Osteocyte (in vitro differentiated cells): ENCODE data around the gene EFL1. TPM values are rescaled to one million over a fixed set of nuclear protein-coding genes. Genes with fewer than 3 reads are reported as not detected.

Experiments
- DNase-seq: peaks from one replicate; pipeline ENCODE4 v3.0.0; 2021; ENCODE audit warnings: mixed read lengths; ENCODE audit not compliant: unreplicated experiment; ENCODE audit errors: extremely low spot score
- H3K27ac Mint-ChIP-seq: one replicate; pipeline ENCODE4 v1.8.0; 2021; ENCODE audit warnings: mild to moderate bottlenecking, mixed read lengths; ENCODE audit not compliant: unreplicated experiment
- H3K27me3 Mint-ChIP-seq: one replicate; pipeline ENCODE4 v1.8.0; 2021; ENCODE audit warnings: mixed read lengths; ENCODE audit not compliant: unreplicated experiment
- H3K36me3 Mint-ChIP-seq: one replicate; pipeline ENCODE4 v1.8.0; 2021; ENCODE audit warnings: mixed read lengths; ENCODE audit not compliant: unreplicated experiment
- H3K4me1 Mint-ChIP-seq: one replicate; pipeline ENCODE4 v1.8.0; 2021; ENCODE audit warnings: mixed read lengths; ENCODE audit not compliant: unreplicated experiment
- H3K4me3 Mint-ChIP-seq: one replicate; pipeline ENCODE4 v1.8.0; 2021; ENCODE audit warnings: mild to moderate bottlenecking, moderate library complexity, mixed read lengths; ENCODE audit not compliant: unreplicated experiment
- H3K9me3 Mint-ChIP-seq: one replicate; pipeline ENCODE4 v1.8.0; 2021; ENCODE audit warnings: mixed read lengths; ENCODE audit not compliant: unreplicated experiment
- CTCF ChIP-seq: fragments of 200-600 bp; sonication (generic); IDR thresholded peaks from 2 replicates; pipeline ENCODE4 v1.5.0; 2021; ENCODE audit warnings: antibody characterized with exemption, mild to moderate bottlenecking, moderate library complexity
- total RNA-seq: library from RNA; stranded (reverse); gene quantifications from 2 replicates; pipeline ENCODE4 v1.2.1, GENCODE V29; 2021

EFL1 gene
- total RNA-seq, 1 donor from 2014 or later, result 17.9 TPM

GRCh38 chr15:82106679-82107078 lies 155.9 kb downstream of the EFL1 start:
- H3K4me3 Mint-ChIP-seq, result no peak overlapping the region
- TF ChIP-seq CTCF, result no peak
- H3K36me3 Mint-ChIP-seq, result no peaks in the 10 kb centered on the region
- peaks cover 3% of the 10 kb centered on the region for H3K9me3 Mint-ChIP-seq
- H3K27ac Mint-ChIP-seq, result peak overlapping the region; percentile 91
- H3K4me1 Mint-ChIP-seq, result peaks cover 26% of the 10 kb centered on the region
- H3K27me3 Mint-ChIP-seq, result no peaks in the 10 kb centered on the region
- no peak for DNase-seq

DNA sequence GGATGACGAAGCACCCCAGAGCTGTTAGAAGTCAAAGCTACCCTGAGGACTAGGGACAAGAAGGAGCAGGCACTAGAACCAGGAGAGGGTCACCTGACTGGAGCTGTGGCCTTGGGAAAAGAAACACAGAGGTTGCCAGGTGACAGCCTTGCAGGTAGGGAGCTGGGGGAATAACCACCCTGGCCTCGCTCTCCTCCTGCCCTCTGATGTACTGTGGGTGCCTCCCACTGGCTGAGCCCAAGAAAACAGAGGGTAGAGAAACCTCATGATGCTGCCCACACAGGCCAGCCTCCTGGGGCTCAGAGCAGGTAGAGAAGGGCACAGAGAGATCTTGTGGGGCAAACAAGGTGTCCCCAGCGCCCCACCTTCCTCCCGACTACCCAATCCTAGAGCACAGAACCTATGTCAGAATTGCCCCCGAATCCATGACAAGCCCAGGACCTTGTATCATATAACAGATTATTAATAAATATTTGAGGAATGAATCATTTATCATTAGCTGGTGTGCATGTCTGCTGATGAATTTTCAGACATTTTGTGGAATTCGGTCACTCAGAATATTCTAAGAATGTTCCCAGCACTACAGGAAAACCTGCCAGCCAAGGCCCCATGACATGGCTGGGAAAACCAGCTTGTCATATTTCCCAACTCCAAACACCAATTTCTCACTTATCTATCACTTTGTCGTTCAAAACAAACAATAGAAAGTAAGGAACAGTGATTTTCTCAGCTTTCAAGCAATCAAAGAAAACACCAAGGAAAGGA lies 156.9 kb downstream of the EFL1 start:
- Mint-ChIP-seq H3K4me1 (peaks cover 25% of the 10 kb centered on the region), H3K27me3 (no peaks in the 10 kb centered on the region), H3K4me3 (no peak overlapping the region), H3K27ac (peak overlapping the region; percentile 91), H3K36me3 (no peaks in the 10 kb centered on the region), H3K9me3 (no peaks in the 10 kb centered on the region)
- TF ChIP-seq CTCF, result peak; percentile 10
- DNase-seq, result no peak

DNA sequence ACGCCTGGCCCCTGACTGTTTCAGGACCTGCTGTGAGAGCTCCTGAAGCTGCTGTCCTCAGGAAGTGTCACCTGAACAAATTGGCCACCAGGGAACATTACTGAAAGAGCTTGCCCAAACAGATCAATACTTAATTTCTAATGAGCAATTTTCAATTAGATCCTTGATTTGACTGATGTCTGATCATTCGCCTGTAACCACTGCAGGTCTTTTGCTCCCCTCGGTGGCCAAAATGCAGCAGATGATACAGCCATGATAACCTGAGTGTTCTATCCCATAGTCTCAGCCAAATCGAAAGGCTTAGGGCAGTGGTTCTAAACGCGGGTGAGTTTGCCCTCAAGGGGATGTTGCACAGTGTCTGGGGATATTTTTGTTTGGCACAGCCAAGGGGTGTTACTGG lies 159.1 kb downstream of the EFL1 start:
- no peak overlapping the region for H3K4me3 Mint-ChIP-seq
- no peaks in the 10 kb centered on the region for H3K36me3 Mint-ChIP-seq
- H3K9me3 Mint-ChIP-seq, result no peaks in the 10 kb centered on the region
- peaks cover 34% of the 10 kb centered on the region for H3K4me1 Mint-ChIP-seq
- H3K27me3 Mint-ChIP-seq, result no peaks in the 10 kb centered on the region
- DNase-seq, result no peak
- TF ChIP-seq CTCF, result peak; percentile 36
- no peak overlapping the region for H3K27ac Mint-ChIP-seq

- no peak for DNase-seq
- no peak for TF ChIP-seq CTCF
- no peaks in the 10 kb centered on the region for H3K27me3 Mint-ChIP-seq
- H3K4me3 Mint-ChIP-seq, result no peak overlapping the region
- no peaks in the 10 kb centered on the region for H3K9me3 Mint-ChIP-seq
- H3K36me3 Mint-ChIP-seq, result no peaks in the 10 kb centered on the region
- peaks cover 15% of the 10 kb centered on the region for H3K4me1 Mint-ChIP-seq
- H3K27ac Mint-ChIP-seq, result peak overlapping the region; percentile 39
Observed at GRCh38 chr15:82100111-82100929, 162.2 kb downstream of the EFL1 start.

DNA sequence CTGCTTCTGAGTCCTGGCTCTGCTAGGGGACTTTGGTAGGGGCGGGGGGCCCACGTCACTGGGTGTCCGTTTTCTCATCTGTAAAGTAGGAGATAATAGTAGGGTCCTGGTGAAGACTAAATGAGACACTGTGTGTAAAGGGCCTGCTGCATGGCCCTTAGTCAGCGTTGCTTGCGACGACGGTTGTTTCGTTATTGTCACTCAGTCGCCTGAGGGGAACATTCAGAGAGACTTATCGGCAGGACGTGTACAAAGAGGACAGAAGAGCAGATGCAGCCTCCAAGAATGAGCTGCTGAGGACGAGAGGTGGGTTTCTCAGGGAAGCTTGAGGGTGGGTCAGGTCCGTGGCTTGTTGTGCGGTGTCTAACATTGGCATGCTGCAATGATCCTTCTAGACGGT lies 163.9 kb downstream of the EFL1 start:
- no peak overlapping the region for H3K4me3 Mint-ChIP-seq
- no peak for DNase-seq
- H3K27me3 Mint-ChIP-seq, result no peaks in the 10 kb centered on the region
- no peak for TF ChIP-seq CTCF
- no peak overlapping the region for H3K27ac Mint-ChIP-seq
- no peaks in the 10 kb centered on the region for H3K9me3 Mint-ChIP-seq
- H3K4me1 Mint-ChIP-seq, result peaks cover 16% of the 10 kb centered on the region
- H3K36me3 Mint-ChIP-seq, result no peaks in the 10 kb centered on the region
